GM19467 (cell line): Measurements from ENCODE around the gene PARD3B.

ENCODE experiments used
- ATAC-seq: cut with Tn5 transposase; IDR thresholded peaks from one replicate; pipeline ENCODE4 v1.9.1; 2021; ENCODE audit warnings: mild to moderate bottlenecking, moderate library complexity; ENCODE audit not compliant: unreplicated experiment

PARD3B gene

GRCh38 chr2:205367331-205367935 is 822.2 kb downstream of the PARD3B start:
- ATAC-seq = no peak

GRCh38 chr2:205369813-205370212 is 824.5 kb downstream of the PARD3B start:
- ATAC-seq = no peak

- ATAC-seq = no peak
These were observed 825.5 kb downstream of the PARD3B start for GRCh38 chr2:205370726-205371125.

GRCh38 chr2:205372141-205372540 is 826.9 kb downstream of the PARD3B start:
- ATAC-seq = no peak

DNA sequence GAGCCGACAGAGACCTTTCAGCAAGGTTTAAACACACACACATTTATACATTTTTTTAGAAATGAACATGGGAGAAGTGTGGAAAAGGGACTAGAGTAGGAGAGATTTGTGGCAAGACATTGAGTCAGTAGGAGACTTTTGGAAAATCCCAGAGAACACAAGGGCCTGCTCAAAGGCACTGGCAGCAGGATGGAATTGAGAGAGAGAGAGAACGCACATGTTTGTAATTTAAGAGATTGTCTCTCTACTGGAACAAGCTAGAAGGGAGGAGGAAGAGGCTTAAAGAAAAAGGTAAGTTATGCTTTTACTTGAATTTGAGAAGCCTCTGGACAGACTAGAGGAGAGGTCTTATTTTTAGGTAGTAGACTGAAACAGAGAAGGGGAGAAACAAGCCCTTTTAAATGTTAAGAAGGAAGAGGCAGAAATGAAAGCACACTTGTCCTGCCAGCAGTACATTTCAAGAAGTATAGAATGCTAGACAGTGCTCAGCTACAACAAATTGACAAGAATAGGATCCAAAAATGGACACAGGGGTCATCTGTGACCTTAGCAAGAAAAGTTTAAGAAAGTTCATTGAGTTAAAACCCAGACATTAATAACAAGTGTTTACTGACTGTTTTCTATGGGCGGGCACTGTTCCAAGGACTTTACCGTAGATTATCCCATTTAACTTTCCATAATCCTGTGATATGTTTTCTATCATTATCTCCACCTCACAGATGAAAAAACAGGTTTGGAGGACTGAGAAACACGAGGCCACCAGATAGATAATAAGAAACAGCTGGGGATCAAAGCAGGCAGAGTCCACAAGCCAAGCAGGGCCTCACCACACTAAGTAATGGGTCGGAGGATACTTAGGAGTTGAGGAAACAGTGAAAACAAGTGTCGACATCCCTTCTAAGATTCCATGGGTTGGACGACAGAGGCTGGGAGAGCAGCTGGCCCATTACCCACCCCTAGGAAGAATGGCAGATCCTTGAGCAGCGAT is 830.5 kb downstream of the PARD3B start:
- ATAC-seq = no peak

- ATAC-seq = no peak
These were observed 832.0 kb downstream of the PARD3B start for GRCh38 chr2:205377324-205377723.

GRCh38 chr2:205383601-205384000 is 838.3 kb downstream of the PARD3B start:
- no peak for ATAC-seq

GRCh38 chr2:205386109-205386508 is 840.8 kb downstream of the PARD3B start:
- no peak for ATAC-seq

GRCh38 chr2:205387350-205388055 is 842.2 kb downstream of the PARD3B start:
- no peak for ATAC-seq

GRCh38 chr2:205390866-205391265 is 845.6 kb downstream of the PARD3B start:
- no peak for ATAC-seq

- no peak for ATAC-seq
These were observed 856.2 kb downstream of the PARD3B start for GRCh38 chr2:205401511-205401910.

GRCh38 chr2:205402011-205402410 is 856.7 kb downstream of the PARD3B start:
- ATAC-seq = no peak

GRCh38 chr2:205403244-205403825 is 858.1 kb downstream of the PARD3B start:
- ATAC-seq = no peak

GRCh38 chr2:205405194-205405593 is 859.9 kb downstream of the PARD3B start:
- ATAC-seq = no peak

GRCh38 chr2:205405752-205406151 is 860.5 kb downstream of the PARD3B start:
- ATAC-seq = no peak

GRCh38 chr2:205407984-205408383 is 862.7 kb downstream of the PARD3B start:
- no peak for ATAC-seq

GRCh38 chr2:205408696-205409095 is 863.4 kb downstream of the PARD3B start:
- no peak for ATAC-seq

DNA sequence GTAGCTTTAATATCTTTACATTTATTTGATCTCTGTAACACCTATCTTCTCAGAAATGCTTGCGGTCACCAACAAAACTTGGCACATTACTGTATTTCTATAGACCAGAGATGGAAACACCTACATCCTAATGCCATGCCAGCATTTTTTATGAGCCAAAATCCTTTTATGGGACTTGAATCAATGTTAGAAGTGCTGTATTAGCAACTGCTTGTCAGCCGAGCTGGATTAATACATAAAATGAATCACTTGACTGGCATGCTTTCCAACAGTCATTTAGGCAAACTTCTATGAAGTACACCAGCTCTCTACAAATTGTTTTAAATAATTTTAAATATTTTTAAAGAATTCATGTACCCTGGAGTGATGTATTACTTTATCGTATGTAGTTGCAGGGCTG is 864.1 kb downstream of the PARD3B start:
- ATAC-seq = no peak

- ATAC-seq = no peak
These were observed 866.3 kb downstream of the PARD3B start for GRCh38 chr2:205411558-205411957.

- no peak for ATAC-seq
These were observed 879.1 kb downstream of the PARD3B start for GRCh38 chr2:205424326-205424725.

DNA sequence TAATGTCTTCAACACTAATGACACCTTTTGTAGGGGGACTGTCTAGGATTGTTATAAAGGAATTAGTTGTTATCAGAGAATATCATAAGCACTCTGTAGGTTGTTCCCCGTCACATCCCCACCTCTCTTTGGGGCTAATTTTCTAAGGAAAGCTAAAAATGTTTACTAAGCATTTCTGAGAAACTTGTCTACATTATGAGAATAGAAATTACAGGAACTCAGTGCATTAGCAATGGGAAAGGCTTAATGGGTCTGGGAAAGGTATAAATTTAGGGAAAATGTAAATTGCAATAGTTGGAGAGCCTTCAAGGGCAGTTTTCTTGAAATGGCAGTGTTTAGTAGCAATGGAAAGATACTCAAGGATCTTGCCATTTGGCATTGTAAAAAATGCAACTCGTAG is 879.8 kb downstream of the PARD3B start:
- no peak for ATAC-seq
